ENCODE measurements around the gene TMED1.

GRCh38 chr19:10850631-10851030, 14.6 kb upstream of the TMED1 start:
- no peak for TF ChIP-seq TAF1 (IDR thresholded peaks at IDR 0.05; ENCODE audit: low read depth)
- no peak for TF ChIP-seq EZH2 (IDR thresholded peaks at IDR 0.05; ENCODE audit: borderline replicate concordance, insufficient read depth, low read length, poor library complexity, severe bottlenecking)
- no peak for TF ChIP-seq CTCF (IDR thresholded peaks at IDR 0.05; ENCODE audit: poor library complexity, severe bottlenecking)
- TF ChIP-seq MXI1 (conservative IDR thresholded peaks at IDR 0.05; ENCODE audit: poor library complexity, severe bottlenecking): no peak
